ENCODE data around the gene MAGEA2B.
"Not testable (repeated sequence)": the region's sequence is repeated elsewhere in the genome, so short reads cannot be mapped to it uniquely, and the experiment has no call there.

- TF ChIP-seq POLR2AphosphoS5 (IDR thresholded peaks at IDR 0.05; ENCODE audit: borderline replicate concordance, low read depth, low read length); EZH2 (IDR thresholded peaks at IDR 0.05): not testable (repeated sequence)
Measured at GRCh38 chrX:152761582-152761981, 47.2 kb downstream of the MAGEA2B start.

All from SK-N-MC (cell line).